ENCODE measurements around the gene TNFSF12. TPM values are rescaled to one million over a fixed set of nuclear protein-coding genes. Genes with fewer than 3 reads are reported as not detected.

TNFSF12 gene
- polyA plus RNA-seq, 2 of the 4 experiments (the other 2 are of a cell fraction) = 9.9 to 11.9 TPM

DNA sequence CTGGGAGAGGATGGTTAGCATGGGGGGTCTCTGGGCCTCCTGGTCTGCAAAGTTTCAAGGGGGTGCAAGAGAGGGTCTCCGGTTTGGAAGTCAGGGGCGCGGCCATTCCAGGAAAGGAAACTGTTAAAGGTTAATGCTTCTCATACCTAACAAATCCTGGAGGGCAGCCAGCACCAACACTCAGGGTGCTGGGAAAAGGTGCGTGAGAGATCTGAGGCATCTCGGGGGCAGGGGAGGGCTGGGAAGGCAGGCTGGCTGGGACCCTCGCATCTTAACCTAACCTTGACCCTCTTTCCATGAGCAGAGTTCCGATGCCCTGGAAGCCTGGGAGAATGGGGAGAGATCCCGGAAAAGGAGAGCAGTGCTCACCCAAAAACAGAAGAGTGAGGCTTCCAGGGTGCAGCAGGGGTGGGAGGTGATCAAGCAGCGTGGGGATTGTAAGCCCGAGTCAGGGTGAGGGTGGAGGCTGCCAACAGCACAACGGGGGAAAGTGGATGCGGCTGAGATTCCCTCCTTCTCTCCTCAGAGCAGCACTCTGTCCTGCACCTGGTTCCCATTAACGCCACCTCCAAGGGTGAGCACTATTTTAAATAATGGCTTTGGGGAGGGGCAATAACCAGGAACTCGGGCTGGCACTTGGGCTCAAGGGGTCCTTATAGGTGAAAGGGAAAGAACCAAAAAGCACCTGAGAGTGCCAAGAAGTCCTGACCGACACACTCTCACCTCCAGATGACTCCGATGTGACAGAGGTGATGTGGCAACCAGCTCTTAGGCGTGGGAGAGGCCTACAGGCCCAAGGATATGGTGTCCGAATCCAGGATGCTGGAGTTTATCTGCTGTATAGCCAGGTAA, 10.7 kb downstream of the TNFSF12 start:
- Histone ChIP-seq H3K4me2 (peak overlapping the region; percentile 88), H3K4me1 (peaks cover 45% of the 10 kb centered on the region), H3K27ac (peak overlapping the region in 1 of 2 experiments; percentile 97; a peak in 2 of 6 replicates), H3K4me3 (no peak overlapping the region), H3K9me3 (no peaks in the 10 kb centered on the region)
- DNase-seq (ENCODE audit: low read depth in 1 of 2, low spot score in 1 of 2) = no peak
- no peak for ATAC-seq
- WGBS (ENCODE audit: missing lambda C conversion rate) = 87% methylated on average over 18 of the region's 18 CpGs
- no peak for FAIRE-seq
- ChIA-PET POLR2A (interaction anchor here (0.6 to 2.8 kb wide), 8 partner anchors 20 to 230 kb away, joined by 3 to 33 read pairs (median 3); partner anchors contain the start of genes CD68, NEURL4, POLR2A and TP53), CTCF (interaction anchor here (0.6 to 11.3 kb wide), 62 partner anchors 11 to 339 kb away, joined by 3 to 232 read pairs (median 10); partner anchors contain the start of genes ACADVL, CD68, CHRNB1 and DLG4)
- TF ChIP-seq MYC (IDR thresholded peaks at IDR 0.05; ENCODE audit: borderline replicate concordance, low read length) (no peak), HOXB13 (CRISPR knock-in tag; IDR thresholded peaks at IDR 0.05; ENCODE audit: low read depth) (no peak), ESRRA (IDR thresholded peaks at IDR 0.05; ENCODE audit: borderline replicate concordance, low read length) (no peak), POLR2AphosphoS2 (conservative IDR thresholded peaks at IDR 0.05; ENCODE audit: low read length) (no peak), CBX8 (IDR thresholded peaks at IDR 0.05) (no peak), ZC3H11A (IDR thresholded peaks at IDR 0.05) (no peak), TP53 (CRISPR knock-in tag; IDR thresholded peaks at IDR 0.05) (no peak), FOXS1 (CRISPR knock-in tag; IDR thresholded peaks at IDR 0.05) (no peak), RARB (CRISPR knock-in tag; IDR thresholded peaks at IDR 0.05) (no peak), KDM1A (IDR thresholded peaks at IDR 0.05; ENCODE audit: low read depth) (no peak), EP300 (IDR thresholded peaks at IDR 0.05) (no peak)
- TF ChIP-seq, protein P1, sequence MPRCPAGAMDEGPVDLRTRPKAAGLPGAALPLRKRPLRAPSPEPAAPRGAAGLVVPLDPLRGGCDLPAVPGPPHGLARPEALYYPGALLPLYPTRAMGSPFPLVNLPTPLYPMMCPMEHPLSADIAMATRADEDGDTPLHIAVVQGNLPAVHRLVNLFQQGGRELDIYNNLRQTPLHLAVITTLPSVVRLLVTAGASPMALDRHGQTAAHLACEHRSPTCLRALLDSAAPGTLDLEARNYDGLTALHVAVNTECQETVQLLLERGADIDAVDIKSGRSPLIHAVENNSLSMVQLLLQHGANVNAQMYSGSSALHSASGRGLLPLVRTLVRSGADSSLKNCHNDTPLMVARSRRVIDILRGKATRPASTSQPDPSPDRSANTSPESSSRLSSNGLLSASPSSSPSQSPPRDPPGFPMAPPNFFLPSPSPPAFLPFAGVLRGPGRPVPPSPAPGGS (IDR thresholded peaks at IDR 0.05) = no peak
- TF ChIP-seq, protein P2, sequence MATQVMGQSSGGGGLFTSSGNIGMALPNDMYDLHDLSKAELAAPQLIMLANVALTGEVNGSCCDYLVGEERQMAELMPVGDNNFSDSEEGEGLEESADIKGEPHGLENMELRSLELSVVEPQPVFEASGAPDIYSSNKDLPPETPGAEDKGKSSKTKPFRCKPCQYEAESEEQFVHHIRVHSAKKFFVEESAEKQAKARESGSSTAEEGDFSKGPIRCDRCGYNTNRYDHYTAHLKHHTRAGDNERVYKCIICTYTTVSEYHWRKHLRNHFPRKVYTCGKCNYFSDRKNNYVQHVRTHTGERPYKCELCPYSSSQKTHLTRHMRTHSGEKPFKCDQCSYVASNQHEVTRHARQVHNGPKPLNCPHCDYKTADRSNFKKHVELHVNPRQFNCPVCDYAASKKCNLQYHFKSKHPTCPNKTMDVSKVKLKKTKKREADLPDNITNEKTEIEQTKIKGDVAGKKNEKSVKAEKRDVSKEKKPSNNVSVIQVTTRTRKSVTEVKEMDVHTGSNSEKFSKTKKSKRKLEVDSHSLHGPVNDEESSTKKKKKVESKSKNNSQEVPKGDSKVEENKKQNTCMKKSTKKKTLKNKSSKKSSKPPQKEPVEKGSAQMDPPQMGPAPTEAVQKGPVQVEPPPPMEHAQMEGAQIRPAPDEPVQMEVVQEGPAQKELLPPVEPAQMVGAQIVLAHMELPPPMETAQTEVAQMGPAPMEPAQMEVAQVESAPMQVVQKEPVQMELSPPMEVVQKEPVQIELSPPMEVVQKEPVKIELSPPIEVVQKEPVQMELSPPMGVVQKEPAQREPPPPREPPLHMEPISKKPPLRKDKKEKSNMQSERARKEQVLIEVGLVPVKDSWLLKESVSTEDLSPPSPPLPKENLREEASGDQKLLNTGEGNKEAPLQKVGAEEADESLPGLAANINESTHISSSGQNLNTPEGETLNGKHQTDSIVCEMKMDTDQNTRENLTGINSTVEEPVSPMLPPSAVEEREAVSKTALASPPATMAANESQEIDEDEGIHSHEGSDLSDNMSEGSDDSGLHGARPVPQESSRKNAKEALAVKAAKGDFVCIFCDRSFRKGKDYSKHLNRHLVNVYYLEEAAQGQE (IDR thresholded peaks at IDR 0.05) = no peak
- TF ChIP-seq, protein P3, sequence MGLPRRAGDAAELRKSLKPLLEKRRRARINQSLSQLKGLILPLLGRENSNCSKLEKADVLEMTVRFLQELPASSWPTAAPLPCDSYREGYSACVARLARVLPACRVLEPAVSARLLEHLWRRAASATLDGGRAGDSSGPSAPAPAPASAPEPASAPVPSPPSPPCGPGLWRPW (IDR thresholded peaks at IDR 0.05) = no peak
- TF ChIP-seq, protein P4, sequence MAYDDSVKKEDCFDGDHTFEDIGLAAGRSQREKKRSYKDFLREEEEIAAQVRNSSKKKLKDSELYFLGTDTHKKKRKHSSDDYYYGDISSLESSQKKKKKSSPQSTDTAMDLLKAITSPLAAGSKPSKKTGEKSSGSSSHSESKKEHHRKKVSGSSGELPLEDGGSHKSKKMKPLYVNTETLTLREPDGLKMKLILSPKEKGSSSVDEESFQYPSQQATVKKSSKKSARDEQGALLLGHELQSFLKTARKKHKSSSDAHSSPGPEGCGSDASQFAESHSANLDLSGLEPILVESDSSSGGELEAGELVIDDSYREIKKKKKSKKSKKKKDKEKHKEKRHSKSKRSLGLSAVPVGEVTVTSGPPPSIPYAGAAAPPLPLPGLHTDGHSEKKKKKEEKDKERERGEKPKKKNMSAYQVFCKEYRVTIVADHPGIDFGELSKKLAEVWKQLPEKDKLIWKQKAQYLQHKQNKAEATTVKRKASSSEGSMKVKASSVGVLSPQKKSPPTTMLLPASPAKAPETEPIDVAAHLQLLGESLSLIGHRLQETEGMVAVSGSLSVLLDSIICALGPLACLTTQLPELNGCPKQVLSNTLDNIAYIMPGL (CRISPR knock-in tag; IDR thresholded peaks at IDR 0.05; ENCODE audit: borderline replicate concordance) = no peak

Measured in A549 (cell line).